Ovary (tissue), 9 donors: ENCODE results near the gene ASCL3. TPM values are rescaled to one million over a fixed set of nuclear protein-coding genes. Genes with fewer than 3 reads are reported as not detected.

Experiments
- DNase-seq, 5 donors: peaks; one replicate each; pipeline ENCODE4 v3.0.0-alpha.2; 2019 to 2020
- H3K27ac ChIP-seq, 2 donors: fragments of 200-600 bp; one replicate each; pipeline versions ENCODE4 v1.5.1 to v1.8.0; 2019 to 2022
- H3K27me3 ChIP-seq: fragments of 200-600 bp; one replicate; pipeline ENCODE4 v1.8.0; 2022
- H3K36me3 ChIP-seq: fragments of 200-600 bp; sonication (generic); one replicate; pipeline ENCODE4 v1.5.1; 2019
- H3K4me1 ChIP-seq: one replicate; pipeline ENCODE4 v1.8.1; 2013; ENCODE audit warnings: mild to moderate bottlenecking, moderate library complexity; ENCODE audit not compliant: insufficient read depth
- H3K4me3 ChIP-seq: fragments of 200-600 bp; sonication (generic); one replicate; pipeline ENCODE4 v1.5.1; 2017
- H3K9me3 ChIP-seq, 2 donors: fragments of 200-600 bp in 1 of 2; sonication (generic) in 1 of 2; one replicate each; pipeline versions ENCODE4 v1.5.1 to v1.8.1; 2013 to 2019; ENCODE audit warnings: mild to moderate bottlenecking in 1 of 2, moderate library complexity in 1 of 2
- EP300 ChIP-seq: sonication (generic); formaldehyde crosslinking; IDR thresholded peaks from one replicate; pipeline ENCODE4 v1.6.1; 2017; ENCODE audit warnings: antibody characterized with exemption
- POLR2A ChIP-seq: fragments of 450-650 bp; IDR thresholded peaks from one replicate; pipeline ENCODE4 v1.6.1; 2017; ENCODE audit warnings: antibody characterized with exemption, mild to moderate bottlenecking, moderate library complexity
- WGBS, 3 donors: extraction: QIAGEN DNeasy Blood & Tissue Kit in 1 of 3; methylation state at CpG; one replicate each; pipeline versions ENCODE4 v1.1.5 to v1.1.7; 2013 to 2017; 5-methylcytosine and 5-hydroxymethylcytosine counted together
- intact Hi-C, 4 donors: fragments of 100-400 bp; cut with DNase I; formaldehyde crosslinking; loops; one replicate each; pipeline versions ENCODE4 v1.11.0 to v1.15.1; 2022 to 2023
- polyA plus RNA-seq, 2 donors: library from polyadenylated mRNA; stranded (reverse); fragments of 200-250 nt in 1 of 2; fragments of 350-450 nt in 1 of 2; fragmentation: Illumina TruSeq in 1 of 2; extraction: RNeasy Lipid Tissue Mini Kit (QIAGEN cat#74804) in 1 of 2; gene quantifications; one replicate each; pipeline ENCODE4 v1.2.3, GENCODE V29; 2013 to 2014
- total RNA-seq, 7 donors: library from RNA; depleted of rRNA in 2 of 7; stranded (reverse); fragments of >200 nt in 2 of 7; fragmentation: NEBNext Ultra II Directional in 3 of 7; extraction: Animal tissue kit (Norgen Biotek cat#: 25700) in 3 of 7; gene quantifications; one replicate each; pipeline versions ENCODE4 v1.1.0 to v1.2.4, GENCODE V29; 2016 to 2023
- TF ChIP-seq, protein P1 (sequence below), 3 donors: fragments of 450-650 bp in 2 of 3; fragments of 200-600 bp in 1 of 3; IDR thresholded peaks; one replicate each; pipeline versions ENCODE4 v1.5.1 to v1.8.0; 2016 to 2022; ENCODE audit warnings: antibody characterized with exemption in 3 of 3, mild to moderate bottlenecking in 1 of 3
- donor health status: DM: no; HTN: no; CAD: no; lungs with moderate emphysema.
- donor health status: DM: no; HTN: no; CAD: no.
- donor health status: Bipolar disorder and iron deficiency.
- donor health status: DM: yes; HTN: yes; CAD: no.
- donor health status: DM: no; HTN: no; CAD: no.
- donor health status: DM: yes; HTN: yes; CAD: no.

The ASCL3 gene
- total and polyA plus RNA-seq, 9 donors: not detected

DNA sequence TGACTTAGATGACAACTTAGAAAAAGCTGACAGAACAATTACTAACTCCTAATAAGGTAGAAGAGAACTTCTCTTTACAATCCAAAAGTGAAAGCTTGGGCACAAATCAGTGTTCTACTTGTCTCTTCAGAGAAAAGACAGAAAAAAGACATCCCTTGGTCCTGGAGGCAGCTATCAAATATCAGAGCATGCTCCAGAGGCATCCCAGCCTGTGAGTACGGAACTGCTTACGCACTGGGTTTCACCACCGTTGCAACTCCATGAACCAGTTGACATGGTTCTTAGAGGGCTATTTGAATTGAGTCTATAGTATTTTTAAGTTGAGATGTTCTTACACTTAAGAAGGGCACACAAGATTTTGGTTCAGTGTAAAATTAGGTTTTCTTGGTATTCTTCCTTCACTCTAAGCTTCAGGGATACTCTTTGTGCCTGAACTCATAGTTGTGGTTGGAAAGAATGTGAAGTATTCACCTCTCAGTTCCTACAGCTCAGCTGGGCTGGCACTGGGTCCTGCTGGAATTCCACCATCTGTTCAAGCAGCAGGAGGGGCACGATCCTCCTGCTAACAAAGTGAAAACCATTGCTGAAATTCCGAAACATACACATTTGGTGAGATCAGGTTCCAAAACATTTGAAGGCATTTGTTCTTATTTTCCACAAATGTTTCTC lies 25.5 kb downstream of the ASCL3 start:
- TF ChIP-seq POLR2A (no peak), EP300 (no peak)
- TF ChIP-seq, protein P1, sequence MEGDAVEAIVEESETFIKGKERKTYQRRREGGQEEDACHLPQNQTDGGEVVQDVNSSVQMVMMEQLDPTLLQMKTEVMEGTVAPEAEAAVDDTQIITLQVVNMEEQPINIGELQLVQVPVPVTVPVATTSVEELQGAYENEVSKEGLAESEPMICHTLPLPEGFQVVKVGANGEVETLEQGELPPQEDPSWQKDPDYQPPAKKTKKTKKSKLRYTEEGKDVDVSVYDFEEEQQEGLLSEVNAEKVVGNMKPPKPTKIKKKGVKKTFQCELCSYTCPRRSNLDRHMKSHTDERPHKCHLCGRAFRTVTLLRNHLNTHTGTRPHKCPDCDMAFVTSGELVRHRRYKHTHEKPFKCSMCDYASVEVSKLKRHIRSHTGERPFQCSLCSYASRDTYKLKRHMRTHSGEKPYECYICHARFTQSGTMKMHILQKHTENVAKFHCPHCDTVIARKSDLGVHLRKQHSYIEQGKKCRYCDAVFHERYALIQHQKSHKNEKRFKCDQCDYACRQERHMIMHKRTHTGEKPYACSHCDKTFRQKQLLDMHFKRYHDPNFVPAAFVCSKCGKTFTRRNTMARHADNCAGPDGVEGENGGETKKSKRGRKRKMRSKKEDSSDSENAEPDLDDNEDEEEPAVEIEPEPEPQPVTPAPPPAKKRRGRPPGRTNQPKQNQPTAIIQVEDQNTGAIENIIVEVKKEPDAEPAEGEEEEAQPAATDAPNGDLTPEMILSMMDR (IDR thresholded peaks at IDR 0.05): no peak
- H3K4me3 ChIP-seq: no peak overlapping the region
- no peaks in the 10 kb centered on the region for H3K36me3 ChIP-seq
- H3K9me3 ChIP-seq: no peaks in the 10 kb centered on the region
- DNase-seq: peak in 3 of 5 donors; percentile 35 to 78 (median 61)
- WGBS, 3 donors: 7 to 18% (median 11%) methylated on average over 5 of the region's 5 CpGs
- intact Hi-C loops: loop anchor here in 1 of 4 donors (5.0 kb wide), 1 partner anchor 40 kb away; no protein-coding TSS in a partner anchor
- H3K27me3 ChIP-seq: no peaks in the 10 kb centered on the region
- peaks cover 9% of the 10 kb centered on the region for H3K4me1 ChIP-seq
- no peak overlapping the region for H3K27ac ChIP-seq

DNA sequence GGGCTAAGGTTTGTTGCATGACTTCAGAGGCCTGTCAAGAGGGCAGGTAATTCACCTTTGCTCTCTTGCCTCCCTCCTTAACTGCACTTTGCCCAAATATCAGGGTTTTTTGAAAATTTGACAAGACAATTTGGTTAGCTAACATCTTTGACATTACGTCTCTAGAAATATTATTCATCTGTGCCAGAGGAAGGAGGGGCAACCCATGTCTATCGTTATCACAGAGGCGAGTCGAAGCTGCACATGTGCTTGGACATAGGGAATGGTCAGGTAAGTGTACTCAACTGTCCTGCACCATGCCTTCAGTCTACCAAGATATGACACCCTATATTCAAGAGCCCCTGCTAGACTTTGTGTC lies 28.2 kb downstream of the ASCL3 start:
- Histone ChIP-seq H3K9me3 (no peaks in the 10 kb centered on the region), H3K27ac (peak overlapping the region in 1 of 2 donors; percentile 73), H3K4me3 (no peak overlapping the region), H3K36me3 (no peaks in the 10 kb centered on the region), H3K4me1 (peaks cover 9% of the 10 kb centered on the region), H3K27me3 (no peaks in the 10 kb centered on the region)
- TF ChIP-seq POLR2A: no peak
- no peak for TF ChIP-seq EP300
- TF ChIP-seq, protein P1 (IDR thresholded peaks at IDR 0.05): no peak
- intact Hi-C loops: loop anchor here in 1 of 4 donors (5.0 kb wide), 2 partner anchors 42 to 43 kb away; no protein-coding TSS in a partner anchor
- no peak for DNase-seq
- 35 to 47% (median 37%) methylated on average over 4 of the region's 4 CpGs for WGBS, 3 donors

DNA sequence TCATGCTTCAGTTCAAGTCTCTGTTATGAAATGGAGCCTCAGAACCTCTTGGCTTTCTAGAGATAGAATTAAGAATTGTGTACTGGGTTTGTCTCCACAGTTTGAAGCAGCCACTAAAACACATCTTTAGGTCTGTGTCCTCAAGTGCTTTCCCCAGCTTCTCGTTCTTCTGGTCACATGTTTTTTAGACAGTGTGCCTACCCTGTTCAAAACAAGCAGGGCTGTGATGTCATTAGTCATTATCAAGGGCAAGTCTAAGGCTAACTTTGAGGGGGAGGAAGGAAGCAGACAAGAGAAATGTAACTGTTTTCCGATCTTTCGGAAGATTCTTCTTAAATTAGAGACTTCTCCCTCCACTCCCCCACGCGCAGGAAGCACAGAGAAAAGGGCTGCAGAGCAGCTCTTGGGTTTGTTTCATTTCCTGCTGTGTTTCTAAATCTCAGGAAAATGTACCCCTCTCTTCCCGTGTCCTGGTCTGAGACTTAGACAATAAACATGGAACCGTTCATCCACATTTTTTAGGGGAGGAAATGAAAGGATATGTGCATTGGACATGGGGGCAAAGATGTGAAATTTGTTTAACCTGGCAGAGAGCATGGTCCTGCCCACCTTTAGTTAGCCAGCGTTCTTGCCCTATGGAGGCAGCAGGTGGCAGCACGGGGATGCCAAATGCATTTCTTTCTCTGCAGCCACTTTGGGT lies 28.7 kb downstream of the ASCL3 start:
- 2 to 4% (median 4%) methylated on average over 9 of the region's 9 CpGs for WGBS, 3 donors
- Histone ChIP-seq H3K27ac (peak overlapping the region; percentile 18 to 73), H3K9me3 (no peaks in the 10 kb centered on the region), H3K27me3 (no peaks in the 10 kb centered on the region), H3K4me1 (peaks cover 9% of the 10 kb centered on the region), H3K4me3 (no peak overlapping the region), H3K36me3 (no peaks in the 10 kb centered on the region)
- intact Hi-C loops: loop anchor here in 1 of 4 donors (5.0 kb wide), 1 partner anchor 42 kb away; no protein-coding TSS in a partner anchor
- DNase-seq: peak in 4 of 5 donors; percentile 25 to 56 (median 42)
- TF ChIP-seq EP300 (no peak), POLR2A (no peak)
- TF ChIP-seq, protein P1 (IDR thresholded peaks at IDR 0.05): peak; percentile 28 to 36 (median 33)

DNA sequence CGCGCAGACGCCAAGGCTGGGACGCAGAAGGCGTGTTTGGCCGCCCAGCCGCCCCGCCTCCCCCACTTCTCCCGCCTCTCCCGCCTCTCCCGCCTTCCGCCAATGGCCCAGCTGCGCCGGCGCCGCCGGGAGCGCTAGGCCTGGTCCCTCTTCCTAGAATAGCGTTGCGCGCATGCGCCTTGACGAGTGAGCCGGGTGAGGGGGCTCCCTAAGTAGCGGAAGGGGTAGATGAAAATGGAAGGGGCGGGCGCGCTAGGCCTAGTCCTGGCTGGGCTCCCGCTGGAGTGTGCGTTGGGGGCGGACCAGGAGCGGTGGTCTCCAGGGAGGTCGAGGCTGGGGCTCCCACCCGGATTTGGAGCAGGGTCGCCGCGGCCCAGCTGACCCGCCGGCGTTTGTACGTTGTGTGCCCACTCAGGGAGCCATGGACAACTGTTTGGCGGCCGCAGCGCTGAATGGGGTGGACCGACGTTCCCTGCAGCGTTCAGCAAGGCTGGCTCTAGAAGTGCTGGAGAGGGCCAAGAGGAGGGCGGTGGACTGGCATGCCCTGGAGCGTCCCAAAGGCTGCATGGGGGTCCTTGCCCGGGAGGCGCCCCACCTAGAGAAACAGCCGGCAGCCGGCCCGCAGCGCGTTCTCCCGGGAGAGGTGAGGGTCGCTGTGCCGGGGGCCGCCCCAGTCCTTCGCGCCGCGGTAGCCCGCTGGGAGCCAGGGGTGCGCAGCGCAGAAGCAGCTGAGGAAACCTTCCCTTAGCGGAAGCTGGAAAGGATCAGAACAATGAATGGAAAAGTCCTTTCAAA lies 31.6 kb downstream of the ASCL3 start, which contains the start of gene AKIP1:
Gene AKIP1, plus strand, starts transcription at position 161 of the 795 bp plus-strand sequence. Its CDS starts 261 bp downstream, at position 422.
- Histone ChIP-seq H3K36me3 (no peaks in the 10 kb centered on the region), H3K9me3 (no peaks in the 10 kb centered on the region), H3K4me1 (peaks cover 6% of the 10 kb centered on the region), H3K4me3 (peak within 1 kb of the TSS; percentile 83), H3K27me3 (no peaks in the 10 kb centered on the region), H3K27ac (peak within 1 kb of the TSS; percentile 78 to 82)
- WGBS, 3 donors: 0 to 1% (median 0%) methylated on average over 63 to 68 of the region's 68 CpGs
- DNase-seq: peak; percentile 97 to 98 (median 98)
- TF ChIP-seq, protein P1 (IDR thresholded peaks at IDR 0.05): no peak
- TF ChIP-seq POLR2A: peak; percentile 57
- intact Hi-C loops: loop anchor here in 2 of 4 donors (2.0 to 5.0 kb wide), 2 partner anchors 39 to 52 kb away; no protein-coding TSS in a partner anchor
